Neuronal stem cell (in vitro differentiated cells): ENCODE results near the gene GABRB2.

Experiments
- DNase-seq: peaks from one replicate; pipeline ENCODE4 v3.0.0-alpha.2; 2013; ENCODE audit warnings: low spot score
- H2AFZ ChIP-seq: one replicate; pipeline ENCODE4 v1.6.1; 2013; ENCODE audit warnings: mild to moderate bottlenecking, low read length, inconsistent platforms
- H2AK5ac ChIP-seq: 2 replicates; pipeline ENCODE4 v1.6.1; 2013; ENCODE audit warnings: low read depth, mild to moderate bottlenecking, inconsistent platforms, low read length, moderate library complexity, mixed read lengths
- H2BK120ac ChIP-seq: 2 replicates; pipeline ENCODE4 v1.6.1; 2013; ENCODE audit warnings: low read depth, mild to moderate bottlenecking, inconsistent platforms, low read length, moderate library complexity, mixed read lengths
- H2BK12ac ChIP-seq: one replicate; pipeline ENCODE4 v1.6.1; 2013; ENCODE audit warnings: low read length, inconsistent platforms
- H2BK15ac ChIP-seq: 2 replicates; pipeline ENCODE4 v1.6.1; 2013; ENCODE audit warnings: mild to moderate bottlenecking, low read length, inconsistent platforms, mixed read lengths
- H2BK5ac ChIP-seq: one replicate; pipeline ENCODE4 v1.6.1; 2013; ENCODE audit warnings: inconsistent platforms, mild to moderate bottlenecking, low read length, moderate library complexity
- H3K14ac ChIP-seq: one replicate; pipeline ENCODE4 v1.6.1; 2013; ENCODE audit warnings: low read length, inconsistent platforms
- H3K18ac ChIP-seq: 2 replicates; pipeline ENCODE4 v1.6.1; 2013; ENCODE audit warnings: low read length, inconsistent platforms
- H3K23ac ChIP-seq: 2 replicates; pipeline ENCODE4 v1.6.1; 2013; ENCODE audit warnings: low read depth, mild to moderate bottlenecking, mixed read lengths, low read length, inconsistent platforms; ENCODE audit not compliant: poor library complexity
- H3K27ac ChIP-seq: replicated peaks from 3 replicates; pipeline ENCODE4 v1.5.1; 2013; ENCODE audit warnings: low read length, inconsistent platforms
- H3K27me3 ChIP-seq, 3 experiments: 2 replicates each; pipeline ENCODE4 v1.6.1; 2013; ENCODE audit warnings: low read length in 3 of 3, mild to moderate bottlenecking in 2 of 3, inconsistent platforms in 1 of 3, low read depth in 1 of 3, mixed read lengths in 1 of 3, moderate library complexity in 1 of 3; ENCODE audit not compliant: control insufficient read depth in 3 of 3, insufficient read depth in 3 of 3
- H3K36me3 ChIP-seq, 2 donors: replicated peaks in 1 of 2; 2 replicates each; pipeline ENCODE4 v1.6.1; 2013; ENCODE audit warnings: low read length in 2 of 2; ENCODE audit not compliant: control insufficient read depth in 2 of 2, insufficient read depth in 2 of 2
- H3K4ac ChIP-seq: 2 replicates; pipeline ENCODE4 v1.6.1; 2013; ENCODE audit warnings: inconsistent platforms, mild to moderate bottlenecking, low read length, moderate library complexity
- H3K4me1 ChIP-seq, 2 donors: 1 replicate in 1 of 2; 2 replicates in 1 of 2; pipeline ENCODE4 v1.6.1; 2013; ENCODE audit warnings: low read length in 2 of 2, low read depth in 1 of 2; ENCODE audit not compliant: control insufficient read depth in 2 of 2, insufficient read depth in 1 of 2
- H3K4me2 ChIP-seq: one replicate; pipeline ENCODE4 v1.6.1; 2013; ENCODE audit warnings: mild to moderate bottlenecking, low read length, inconsistent platforms; ENCODE audit not compliant: insufficient read depth, poor library complexity, severe bottlenecking
- H3K4me3 ChIP-seq, 2 donors: 2 replicates each; pipeline ENCODE4 v1.5.1; 2013; ENCODE audit warnings: low read length in 2 of 2, mild to moderate bottlenecking in 2 of 2, inconsistent platforms in 1 of 2, moderate library complexity in 1 of 2
- H3K79me1 ChIP-seq: one replicate; pipeline ENCODE4 v1.6.1; 2013; ENCODE audit warnings: low read depth, mild to moderate bottlenecking, inconsistent platforms, low read length, moderate library complexity
- H3K9ac ChIP-seq: one replicate; pipeline ENCODE4 v1.6.1; 2013; ENCODE audit warnings: mild to moderate bottlenecking, low read depth, low read length, inconsistent platforms; ENCODE audit not compliant: poor library complexity
- H3K9me3 ChIP-seq, 2 donors: replicated peaks in 1 of 2; 2 replicates each; pipeline versions ENCODE3 to v1.6.1; 2013; ENCODE audit warnings: low read length in 2 of 2, mild to moderate bottlenecking in 2 of 2, inconsistent platforms in 1 of 2, low read depth in 1 of 2, mixed read lengths in 1 of 2, moderate library complexity in 1 of 2; ENCODE audit not compliant: control insufficient read depth in 2 of 2, insufficient read depth in 1 of 2
- H4K8ac ChIP-seq: one replicate; pipeline ENCODE4 v1.6.1; 2013; ENCODE audit warnings: low read depth, mild to moderate bottlenecking, inconsistent platforms, low read length, moderate library complexity
- H4K91ac ChIP-seq: one replicate; pipeline ENCODE4 v1.6.1; 2013; ENCODE audit warnings: low read length, low read depth, mild to moderate bottlenecking, inconsistent platforms; ENCODE audit not compliant: poor library complexity
- WGBS, 2 donors: extraction: QIAGEN DNeasy Blood & Tissue Kit; methylation state at CpG; one replicate each; pipeline ENCODE4 v1.1.7; 2013; ENCODE audit warnings: missing lambda C conversion rate in 2 of 2, mixed read lengths in 1 of 2; ENCODE audit not compliant: insufficient read length in 2 of 2, insufficient replicate concordance in 1 of 2; ENCODE audit errors: extremely low coverage in 2 of 2; 5-methylcytosine and 5-hydroxymethylcytosine counted together

Gene GABRB2

DNA sequence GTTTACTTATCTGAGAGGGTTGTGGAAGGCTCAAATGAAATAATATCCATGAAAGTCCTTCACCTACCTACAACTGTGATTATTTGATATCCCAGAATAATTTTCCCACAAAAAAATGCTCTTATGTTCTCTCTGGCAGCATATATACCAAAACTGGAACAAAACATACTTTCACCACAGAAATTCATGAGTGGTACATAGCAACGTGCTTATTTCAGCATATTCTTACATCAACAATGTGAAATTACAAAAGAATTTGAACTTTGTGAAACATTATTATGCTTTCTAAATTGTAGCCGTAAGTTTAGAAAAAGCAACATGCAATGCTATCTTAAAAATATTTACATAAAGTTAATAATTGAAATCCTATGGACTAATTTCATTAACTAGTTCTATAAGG, 137.1 kb downstream of the GABRB2 start:
- no CpG with 5 or more reads among the region's 2 CpGs for WGBS, 2 donors
- no peak overlapping the region for H3K27ac ChIP-seq

DNA sequence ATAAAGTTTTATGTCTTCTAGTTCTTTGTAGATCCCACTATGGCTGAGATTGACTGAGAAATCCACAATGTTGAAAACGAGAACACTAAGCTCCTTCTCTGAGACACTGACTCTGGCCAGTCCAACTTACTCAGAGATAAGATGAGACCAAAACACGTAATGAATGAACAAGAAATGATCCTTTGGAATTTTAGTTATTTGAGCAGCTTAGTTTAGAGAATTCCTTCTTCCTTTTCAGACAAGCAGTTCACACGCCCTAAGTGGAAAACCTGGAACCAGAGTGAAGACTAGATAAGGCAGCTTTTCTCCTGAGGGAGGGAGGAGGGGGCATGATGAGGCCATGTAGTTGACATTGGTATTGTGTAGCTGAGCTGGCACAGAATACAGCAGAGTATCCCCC, 139.6 kb downstream of the GABRB2 start:
- no peak overlapping the region for H2AK5ac ChIP-seq
- no peak for DNase-seq
- H2AFZ ChIP-seq = no peak overlapping the region
- WGBS, 2 donors = no CpG with 5 or more reads among the region's 3 CpGs
- H3K27ac ChIP-seq = no peak overlapping the region
- no peak overlapping the region for H2BK120ac ChIP-seq
- H3K18ac ChIP-seq = no peak overlapping the region
- H3K14ac ChIP-seq = no peak overlapping the region
- no peak overlapping the region for H2BK15ac ChIP-seq
- H3K23ac ChIP-seq = no peak overlapping the region
- H3K9me3 ChIP-seq = no peaks in the 10 kb centered on the region
- no peak overlapping the region for H3K4ac ChIP-seq
- H3K9ac ChIP-seq = no peak overlapping the region
- peaks cover 0 to 4% (median 0%) of the 10 kb centered on the region in 3 experiments for H3K27me3 ChIP-seq
- no peak overlapping the region for H2BK12ac ChIP-seq
- no peak overlapping the region for H4K8ac ChIP-seq
- H4K91ac ChIP-seq = no peak overlapping the region
- no peak overlapping the region for H2BK5ac ChIP-seq
- no peaks in the 10 kb centered on the region for H3K79me1 ChIP-seq
- no peak overlapping the region for H3K4me3 ChIP-seq
- H3K4me2 ChIP-seq = no peak overlapping the region
- no peaks in the 10 kb centered on the region for H3K36me3 ChIP-seq
- H3K4me1 ChIP-seq = no peaks in the 10 kb centered on the region

More for the DNA sequence above, 137.1 kb downstream of the GABRB2 start:
- Histone ChIP-seq H2AK5ac (no peak overlapping the region), H4K8ac (no peak overlapping the region), H3K23ac (no peak overlapping the region), H3K36me3 (no peaks in the 10 kb centered on the region), H3K14ac (no peak overlapping the region), H2BK12ac (no peak overlapping the region), H3K4me2 (no peak overlapping the region), H4K91ac (no peak overlapping the region), H3K9me3 (no peaks in the 10 kb centered on the region), H2BK120ac (no peak overlapping the region), H3K18ac (no peak overlapping the region), H3K4me3 (no peak overlapping the region), H3K4me1 (no peaks in the 10 kb centered on the region), H2AFZ (no peak overlapping the region), H2BK15ac (no peak overlapping the region), H3K4ac (no peak overlapping the region), H3K9ac (no peak overlapping the region), H3K79me1 (no peaks in the 10 kb centered on the region), H2BK5ac (no peak overlapping the region), H3K27me3 (peaks cover 0 to 3% (median 0%) of the 10 kb centered on the region in 3 experiments)
- no peak for DNase-seq

DNA sequence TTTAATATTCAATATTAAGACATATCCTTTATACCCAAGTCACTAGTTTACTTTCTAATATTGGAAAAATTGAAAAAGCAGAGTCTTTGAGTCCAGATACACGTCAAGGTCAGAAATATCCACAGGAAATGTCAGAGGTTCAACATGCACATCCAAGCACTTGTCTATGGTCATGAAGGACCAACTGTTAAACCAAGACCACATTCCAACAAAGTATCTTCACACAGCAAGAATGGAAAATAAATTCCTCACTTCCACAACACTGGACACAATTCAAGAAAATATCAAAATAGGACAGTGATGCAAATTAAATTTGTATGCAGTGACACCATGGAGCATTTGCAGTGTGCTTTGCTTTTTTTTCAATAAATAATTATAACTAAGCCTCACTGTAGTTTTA, 142.5 kb downstream of the GABRB2 start:
- Histone ChIP-seq H3K23ac (no peak overlapping the region), H2BK15ac (no peak overlapping the region), H2BK12ac (no peak overlapping the region), H3K9ac (no peak overlapping the region), H4K91ac (no peak overlapping the region), H3K27me3 (peaks cover 0 to 16% (median 0%) of the 10 kb centered on the region in 3 experiments), H3K4me1 (no peaks in the 10 kb centered on the region), H3K4me2 (no peak overlapping the region), H3K4me3 (no peak overlapping the region), H3K4ac (no peak overlapping the region), H2BK120ac (no peak overlapping the region), H3K36me3 (no peaks in the 10 kb centered on the region), H3K79me1 (no peaks in the 10 kb centered on the region), H3K27ac (no peak overlapping the region), H3K18ac (no peak overlapping the region), H4K8ac (no peak overlapping the region), H2AK5ac (no peak overlapping the region), H3K14ac (no peak overlapping the region), H2AFZ (no peak overlapping the region), H3K9me3 (no peaks in the 10 kb centered on the region), H2BK5ac (no peak overlapping the region)
- no peak for DNase-seq
- no CpG with 5 or more reads among the region's 1 CpG for WGBS, 2 donors

DNA sequence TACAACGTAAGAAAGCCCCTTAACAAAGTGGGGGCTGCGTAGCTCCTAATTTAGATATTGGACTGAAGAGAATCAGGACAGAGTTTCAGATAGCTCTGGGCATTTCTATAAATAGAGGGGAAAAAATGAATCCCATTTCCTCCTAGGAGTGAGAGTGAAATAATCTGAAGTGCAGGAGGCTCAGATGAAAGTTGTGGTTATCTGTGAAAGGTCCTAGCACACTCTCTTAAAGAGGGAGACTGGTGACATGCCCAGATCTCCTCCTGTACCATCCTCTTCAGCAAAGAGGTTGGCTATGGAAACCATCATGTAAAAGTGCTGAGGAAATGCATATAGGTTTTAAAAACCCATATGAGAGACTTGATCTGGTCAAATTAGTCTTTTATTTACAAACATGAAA, 143.4 kb downstream of the GABRB2 start:
- Histone ChIP-seq H2AFZ (no peak overlapping the region), H3K79me1 (no peaks in the 10 kb centered on the region), H2BK12ac (no peak overlapping the region), H3K4me3 (no peak overlapping the region), H3K4me1 (no peaks in the 10 kb centered on the region), H2BK120ac (no peak overlapping the region), H2AK5ac (no peak overlapping the region), H3K23ac (no peak overlapping the region), H3K9me3 (no peaks in the 10 kb centered on the region), H3K9ac (no peak overlapping the region), H2BK15ac (no peak overlapping the region), H4K8ac (no peak overlapping the region), H3K4ac (no peak overlapping the region), H3K4me2 (no peak overlapping the region), H3K18ac (no peak overlapping the region), H3K14ac (no peak overlapping the region), H3K27me3 (peaks cover 0 to 16% (median 0%) of the 10 kb centered on the region in 3 experiments), H3K27ac (no peak overlapping the region), H2BK5ac (no peak overlapping the region), H3K36me3 (no peaks in the 10 kb centered on the region), H4K91ac (no peak overlapping the region)
- no CpG with 5 or more reads among the region's 2 CpGs for WGBS, 2 donors
- no peak for DNase-seq
